SK-N-SH (cell line): ENCODE measurements around the gene PPL. TPM values are rescaled to one million over a fixed set of nuclear protein-coding genes. Genes with fewer than 3 reads are reported as not detected.

Experiments used
- CTCF ChIA-PET: fragments of 300-600, 350-600 bp; formaldehyde crosslinking; extraction: SDS; loops from one replicate; lab custom pipeline; 2021; lab: Yijun Ruan, JAX
- POLR2A ChIA-PET: fragments of 350-600 bp; sonication (Branson Sonifier 250); formaldehyde crosslinking; extraction: SDS; loops from one replicate; lab custom pipeline; 2020; ENCODE audit warnings: antibody characterized with exemption, inconsistent platforms; lab: Yijun Ruan, JAX
- DNase-seq: peaks from one replicate; pipeline ENCODE4 v3.0.0; 2012
- H2AFZ ChIP-seq: fragments of 200-600 bp; sonication (generic); 2 replicates; pipeline ENCODE4 v1.8.1; 2016; ENCODE audit warnings: antibody characterized with exemption, mild to moderate bottlenecking, low read depth
- H3F3A ChIP-seq: fragments of 200-600 bp; sonication (generic); replicated peaks from 2 replicates; pipeline ENCODE3; 2016; ENCODE audit warnings: antibody characterized with exemption, mild to moderate bottlenecking; ENCODE audit not compliant: insufficient read depth
- H3K27ac ChIP-seq, 2 experiments: fragments of 200-500 bp in 1 of 2; fragments of 200-600 bp in 1 of 2; sonication (Bioruptor generic) in 1 of 2; sonication (generic), shearing (Covaris generic) in 1 of 2; 2 replicates each; pipeline versions ENCODE4 v1.5.1 to v1.6.1; 2014 to 2016; ENCODE audit warnings: low read depth in 2 of 2, inconsistent platforms in 1 of 2, low read length in 1 of 2, mild to moderate bottlenecking in 1 of 2, mixed read lengths in 1 of 2
- H3K27me3 ChIP-seq: fragments of 200-600 bp; sonication (generic), shearing (Covaris generic); 2 replicates; pipeline ENCODE4 v1.6.1; 2016; ENCODE audit warnings: mixed run types; ENCODE audit not compliant: insufficient read depth
- H3K36me3 ChIP-seq, 2 experiments: fragments of 200-500 bp in 1 of 2; fragments of 200-600 bp in 1 of 2; sonication (Bioruptor generic) in 1 of 2; sonication (generic) in 1 of 2; replicated peaks in 1 of 2; 2 replicates each; pipeline versions ENCODE3 to v1.5.1; 2014 to 2016; ENCODE audit warnings: low read length in 1 of 2, mild to moderate bottlenecking in 1 of 2; ENCODE audit not compliant: insufficient read depth in 2 of 2, control insufficient read depth in 1 of 2
- H3K4me1 ChIP-seq, 2 experiments: fragments of 200-500 bp in 1 of 2; fragments of 200-600 bp in 1 of 2; sonication (Bioruptor generic) in 1 of 2; sonication (generic), shearing (Covaris generic) in 1 of 2; 2 replicates each; pipeline versions ENCODE4 v1.5.1 to v1.6.1; 2014 to 2016; ENCODE audit warnings: low read depth in 1 of 2, low read length in 1 of 2, mixed run types in 1 of 2; ENCODE audit not compliant: insufficient read depth in 2 of 2, control insufficient read depth in 1 of 2
- H3K4me2 ChIP-seq: fragments of 200-600 bp; sonication (generic), shearing (Covaris generic); 2 replicates; pipeline ENCODE4 v1.6.1; 2017; ENCODE audit warnings: mixed run types
- H3K4me3 ChIP-seq, 2 experiments: fragments of 200-500 bp in 1 of 2; fragments of 200-600 bp in 1 of 2; sonication (Bioruptor generic) in 1 of 2; sonication (generic), shearing (Covaris generic) in 1 of 2; 2 replicates each; pipeline versions ENCODE4 v1.5.1 to v1.8.1; 2014 to 2016; ENCODE audit warnings: low read depth in 2 of 2, inconsistent platforms in 1 of 2, low read length in 1 of 2, mild to moderate bottlenecking in 1 of 2, mixed read lengths in 1 of 2, moderate library complexity in 1 of 2
- H3K79me2 ChIP-seq: fragments of 200-600 bp; sonication (generic); 2 replicates; pipeline ENCODE4 v1.8.1; 2017; ENCODE audit warnings: mild to moderate bottlenecking; ENCODE audit not compliant: insufficient read depth
- H3K9ac ChIP-seq: fragments of 200-600 bp; sonication (generic); 2 replicates; pipeline ENCODE4 v1.6.1; 2017; ENCODE audit warnings: mixed run types
- H3K9me2 ChIP-seq: fragments of 200-600 bp; sonication (generic); 2 replicates; pipeline ENCODE4 v1.6.1; 2017; ENCODE audit warnings: mixed run types
- H3K9me3 ChIP-seq: fragments of 200-600 bp; sonication (generic); 2 replicates; pipeline ENCODE4 v1.6.1; 2017; ENCODE audit warnings: mixed run types, mild to moderate bottlenecking, moderate library complexity
- H4K20me1 ChIP-seq: fragments of 200-600 bp; sonication (generic); 2 replicates; pipeline ENCODE4 v1.6.1; 2017; ENCODE audit warnings: mild to moderate bottlenecking, mixed run types; ENCODE audit not compliant: insufficient read depth
- CHD2 ChIP-seq: fragments of 150-350 bp; IDR thresholded peaks from 2 replicates; pipeline ENCODE4 v1.6.1; 2018; ENCODE audit warnings: low read length; ENCODE audit not compliant: partially characterized antibody
- CTCF ChIP-seq: fragments of 200-600 bp; sonication (generic); IDR thresholded peaks from 2 replicates; pipeline ENCODE4 v1.6.1; 2017; ENCODE audit warnings: antibody characterized with exemption, mild to moderate bottlenecking, moderate library complexity
- FOSL2 ChIP-seq: IDR thresholded peaks from 2 replicates; pipeline ENCODE4 v1.4.0; 2012; ENCODE audit warnings: low read depth, mild to moderate bottlenecking, moderate library complexity, borderline replicate concordance
- GABPA ChIP-seq: IDR thresholded peaks from 2 replicates; pipeline ENCODE4 v1.4.0; 2012; ENCODE audit warnings: low read depth, mild to moderate bottlenecking
- JUND ChIP-seq: IDR thresholded peaks from 2 replicates; pipeline ENCODE4 v1.4.0; 2012
- MXI1 ChIP-seq: IDR thresholded peaks from 2 replicates; pipeline ENCODE4 v1.6.1; 2012; ENCODE audit warnings: mild to moderate bottlenecking, low read depth, low read length, improper control_type of control experiment
- NFIC ChIP-seq: IDR thresholded peaks from 2 replicates; pipeline ENCODE4 v1.4.0; 2012; ENCODE audit warnings: borderline replicate concordance
- PBX3 ChIP-seq: IDR thresholded peaks from 2 replicates; pipeline ENCODE4; 2012
- RAD21 ChIP-seq: IDR thresholded peaks from 2 replicates; pipeline ENCODE4 v1.6.1; 2012; ENCODE audit warnings: mild to moderate bottlenecking, low read length
- RCOR1 ChIP-seq: fragments of 150-350 bp; IDR thresholded peaks from 2 replicates; pipeline ENCODE4 v1.6.1; 2017; ENCODE audit warnings: antibody characterized with exemption, low read length
- RFX5 ChIP-seq: IDR thresholded peaks from 2 replicates; pipeline ENCODE4 v1.6.1; 2012; ENCODE audit warnings: mild to moderate bottlenecking, improper control_type of control experiment, low read length
- SMC3 ChIP-seq: IDR thresholded peaks from 2 replicates; pipeline ENCODE4 v1.6.1; 2012; ENCODE audit warnings: low read depth, low read length, improper control_type of control experiment
- TAF1 ChIP-seq: IDR thresholded peaks from 2 replicates; pipeline ENCODE4 v1.6.1; 2012; ENCODE audit warnings: low read depth, mild to moderate bottlenecking, low read length, moderate library complexity, borderline replicate concordance
- TCF12 ChIP-seq: IDR thresholded peaks from 2 replicates; pipeline ENCODE4 v1.4.0; 2012
- USF2 ChIP-seq: fragments of 150-350 bp; IDR thresholded peaks from 2 replicates; pipeline ENCODE4 v1.6.1; 2017; ENCODE audit warnings: antibody characterized with exemption, low read length, low read depth, borderline replicate concordance
- WGBS: methylation state at CpG from one replicate; pipeline ENCODE4 v1.1.6; 2017; ENCODE audit warnings: low lambda C conversion rate; 5-methylcytosine and 5-hydroxymethylcytosine counted together
- polyA plus RNA-seq, 3 experiments: library from polyadenylated mRNA; depleted of rRNA; stranded (reverse); fragments of >200 nt; gene quantifications; 2 replicates each; pipeline ENCODE4 v1.2.3, GENCODE V29; 2012

The PPL gene
- polyA plus RNA-seq, 1 of the 3 experiments (the other 2 are of a cell fraction), result 24.6 TPM

GRCh38 chr16:4928227-4928626 is 8.7 kb downstream of the PPL start:
- ChIA-PET POLR2A (no interaction called here), CTCF (no interaction called here)
- Histone ChIP-seq H3K36me3 (no peaks in the 10 kb centered on the region), H3K4me1 (peaks cover 0 to 9% of the 10 kb centered on the region in 2 experiments; a peak in 1 of 4 replicates), H3K4me2 (no peak overlapping the region), H3K9ac (no peak overlapping the region), H3K27ac (no peak overlapping the region), H4K20me1 (no peaks in the 10 kb centered on the region), H3F3A (no peaks in the 10 kb centered on the region), H3K27me3 (no peaks in the 10 kb centered on the region), H3K4me3 (no peak overlapping the region), H2AFZ (no peak overlapping the region), H3K9me3 (0 out of 2 replicates have a peak, but pooled peaks cover 6% of the 10 kb centered on the region), H3K79me2 (no peaks in the 10 kb centered on the region), H3K9me2 (no peaks in the 10 kb centered on the region)
- TF ChIP-seq RCOR1 (no peak), FOSL2 (no peak), NFIC (no peak)
- no peak for DNase-seq
- WGBS, result 81% methylated on average over 6 of the region's 6 CpGs

- CTCF ChIA-PET, result interaction anchor here (0.7 kb wide), 1 partner anchor 9 kb away, joined by 3 read pairs; the partner anchor contains the start of gene PPL
These were observed 9.3 kb downstream of the PPL start for GRCh38 chr16:4927661-4928060.

More at GRCh38 chr16:4927661-4928060, 9.3 kb downstream of the PPL start:
- no peaks in the 10 kb centered on the region for H3K27me3 ChIP-seq
- WGBS, result 24% methylated on average over 2 of the region's 2 CpGs
- H3K36me3 ChIP-seq, result no peaks in the 10 kb centered on the region
- no peaks in the 10 kb centered on the region for H3F3A ChIP-seq
- DNase-seq, result no peak
- H3K9me2 ChIP-seq, result no peaks in the 10 kb centered on the region
- H3K79me2 ChIP-seq, result no peaks in the 10 kb centered on the region
- TF ChIP-seq TCF12, result no peak
- no peak for TF ChIP-seq CTCF
- no peak for TF ChIP-seq SMC3
- TF ChIP-seq NFIC, result no peak
- TF ChIP-seq CHD2, result no peak
- no peak for TF ChIP-seq PBX3
- no peak for TF ChIP-seq RFX5
- TF ChIP-seq GABPA, result no peak
- no peak for TF ChIP-seq JUND
- no peak for TF ChIP-seq TAF1
- TF ChIP-seq MXI1, result no peak
- TF ChIP-seq RAD21, result no peak
- TF ChIP-seq USF2, result no peak
- H4K20me1 ChIP-seq, result no peaks in the 10 kb centered on the region
- H3K9me3 ChIP-seq, result 0 out of 2 replicates have a peak, but pooled peaks cover 6% of the 10 kb centered on the region
- peaks cover 0 to 9% of the 10 kb centered on the region in 2 experiments; a peak in 1 of 4 replicates for H3K4me1 ChIP-seq
- no peak overlapping the region for H3K4me3 ChIP-seq
- no peak overlapping the region for H3K27ac ChIP-seq
- H2AFZ ChIP-seq, result no peak overlapping the region
- POLR2A ChIA-PET, result no interaction called here
- H3K4me2 ChIP-seq, result no peak overlapping the region
- H3K9ac ChIP-seq, result no peak overlapping the region
